Lower lobe of right lung (tissue), 2 donors: ENCODE results near the gene SULT1B1. TPM values are rescaled to one million over a fixed set of nuclear protein-coding genes. Genes with fewer than 3 reads are reported as not detected.

ENCODE experiments used
- ATAC-seq, 2 donors: fragments of 200-7000 bp; cut with Tn5 transposase; one replicate each; pipeline ENCODE4 v1.9.1; 2020 to 2022; ENCODE audit warnings: mild to moderate bottlenecking in 2 of 2, moderate library complexity in 2 of 2
- DNase-seq: peaks from one replicate; pipeline ENCODE4 v3.0.0-alpha.2; 2020
- H3K27ac ChIP-seq: fragments of 200-600 bp; one replicate; pipeline ENCODE4 v1.8.0; 2022
- H3K27me3 ChIP-seq: fragments of 200-600 bp; one replicate; pipeline ENCODE4 v1.8.0; 2022; ENCODE audit warnings: low read depth
- H3K36me3 ChIP-seq: fragments of 200-600 bp; one replicate; pipeline ENCODE4 v1.8.0; 2022; ENCODE audit warnings: mild to moderate bottlenecking
- H3K4me1 ChIP-seq: fragments of 200-600 bp; one replicate; pipeline ENCODE4 v1.8.0; 2022
- H3K4me3 ChIP-seq: fragments of 200-600 bp; one replicate; pipeline ENCODE4 v1.8.0; 2022; ENCODE audit warnings: mild to moderate bottlenecking
- H3K9me3 ChIP-seq: fragments of 200-600 bp; one replicate; pipeline ENCODE4 v1.8.0; 2022
- intact Hi-C: fragments of 100-400 bp; cut with DNase I; formaldehyde crosslinking; loops from one replicate; pipeline ENCODE4 v1.11.0; 2022
- total RNA-seq: library from RNA; stranded (reverse); fragmentation: NEBNext Ultra II Directional; extraction: Animal tissue kit (Norgen Biotek cat#: 25700); gene quantifications from one replicate; pipeline ENCODE4 v1.2.1, GENCODE V29; 2021
- TF ChIP-seq, protein P1 (sequence below): fragments of 200-600 bp; IDR thresholded peaks from one replicate; pipeline ENCODE4 v1.8.0; 2022; ENCODE audit warnings: antibody characterized with exemption, mild to moderate bottlenecking
- donor health status: DM: no; HTN: yes; CAD: no; lungs with severe emphysema.

The SULT1B1 gene
- total RNA-seq, 1 donor from 2014 or later: 10.9 TPM

DNA sequence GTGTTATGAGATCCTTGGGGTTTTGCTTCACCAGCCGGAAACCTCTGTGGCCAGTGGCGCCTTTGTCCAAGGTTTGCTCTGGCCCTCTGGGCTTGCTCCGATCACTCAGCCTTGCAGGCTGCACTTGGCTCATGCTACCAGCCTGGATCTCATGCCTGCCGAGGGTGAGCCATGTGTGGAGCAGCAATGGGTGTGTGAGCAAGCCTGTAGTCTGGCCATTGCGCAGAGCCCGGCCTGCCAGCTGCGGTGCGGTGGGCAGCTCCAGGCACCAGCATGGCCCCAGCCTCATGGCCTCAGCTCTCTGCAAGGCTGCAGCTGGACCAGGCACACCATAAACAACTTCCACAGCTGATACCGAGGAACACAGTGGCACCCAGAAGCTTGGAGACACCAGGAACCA, 17.8 kb downstream of the SULT1B1 start:
- ATAC-seq (peak in 1 of 2 donors; percentile 19), DNase-seq (no peak)
- no peaks in the 10 kb centered on the region for H3K36me3 ChIP-seq
- TF ChIP-seq, protein P1, sequence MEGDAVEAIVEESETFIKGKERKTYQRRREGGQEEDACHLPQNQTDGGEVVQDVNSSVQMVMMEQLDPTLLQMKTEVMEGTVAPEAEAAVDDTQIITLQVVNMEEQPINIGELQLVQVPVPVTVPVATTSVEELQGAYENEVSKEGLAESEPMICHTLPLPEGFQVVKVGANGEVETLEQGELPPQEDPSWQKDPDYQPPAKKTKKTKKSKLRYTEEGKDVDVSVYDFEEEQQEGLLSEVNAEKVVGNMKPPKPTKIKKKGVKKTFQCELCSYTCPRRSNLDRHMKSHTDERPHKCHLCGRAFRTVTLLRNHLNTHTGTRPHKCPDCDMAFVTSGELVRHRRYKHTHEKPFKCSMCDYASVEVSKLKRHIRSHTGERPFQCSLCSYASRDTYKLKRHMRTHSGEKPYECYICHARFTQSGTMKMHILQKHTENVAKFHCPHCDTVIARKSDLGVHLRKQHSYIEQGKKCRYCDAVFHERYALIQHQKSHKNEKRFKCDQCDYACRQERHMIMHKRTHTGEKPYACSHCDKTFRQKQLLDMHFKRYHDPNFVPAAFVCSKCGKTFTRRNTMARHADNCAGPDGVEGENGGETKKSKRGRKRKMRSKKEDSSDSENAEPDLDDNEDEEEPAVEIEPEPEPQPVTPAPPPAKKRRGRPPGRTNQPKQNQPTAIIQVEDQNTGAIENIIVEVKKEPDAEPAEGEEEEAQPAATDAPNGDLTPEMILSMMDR: no peak
- no peaks in the 10 kb centered on the region for H3K27me3 ChIP-seq
- H3K27ac ChIP-seq: no peak overlapping the region
- no peaks in the 10 kb centered on the region for H3K4me1 ChIP-seq
- H3K4me3 ChIP-seq: no peak overlapping the region
- H3K9me3 ChIP-seq: peaks cover 5% of the 10 kb centered on the region
- intact Hi-C loops: no loop called here

- no peak overlapping the region for H3K27ac ChIP-seq
- no peak for DNase-seq
- intact Hi-C loops: no loop called here
These were observed 21.5 kb downstream of the SULT1B1 start for GRCh38 chr4:69738872-69739271.

GRCh38 chr4:69735119-69735518, 25.3 kb downstream of the SULT1B1 start:
- no peak for DNase-seq
- H3K4me1 ChIP-seq: no peaks in the 10 kb centered on the region
- TF ChIP-seq, protein P1: no peak
- H3K27me3 ChIP-seq: no peaks in the 10 kb centered on the region
- no peak overlapping the region for H3K4me3 ChIP-seq
- H3K27ac ChIP-seq: no peak overlapping the region
- no peaks in the 10 kb centered on the region for H3K36me3 ChIP-seq
- no peak for ATAC-seq
- H3K9me3 ChIP-seq: no peaks in the 10 kb centered on the region
- intact Hi-C loops: no loop called here

More at GRCh38 chr4:69738872-69739271, 21.5 kb downstream of the SULT1B1 start:
- H3K27me3 ChIP-seq: no peaks in the 10 kb centered on the region
- no peak for ATAC-seq
- H3K9me3 ChIP-seq: no peaks in the 10 kb centered on the region
- TF ChIP-seq, protein P1: no peak
- no peaks in the 10 kb centered on the region for H3K36me3 ChIP-seq
- H3K4me1 ChIP-seq: no peaks in the 10 kb centered on the region
- H3K4me3 ChIP-seq: no peak overlapping the region

- intact Hi-C loops: no loop called here
- DNase-seq: no peak
- H3K4me1 ChIP-seq: no peaks in the 10 kb centered on the region
These were observed 28.6 kb downstream of the SULT1B1 start for GRCh38 chr4:69731847-69732246.

GRCh38 chr4:69731241-69731640, 29.2 kb downstream of the SULT1B1 start:
- no peaks in the 10 kb centered on the region for H3K36me3 ChIP-seq
- H3K27me3 ChIP-seq: no peaks in the 10 kb centered on the region
- no peaks in the 10 kb centered on the region for H3K9me3 ChIP-seq
- intact Hi-C loops: no loop called here
- no peak overlapping the region for H3K27ac ChIP-seq
- TF ChIP-seq, protein P1: no peak
- ATAC-seq: no peak
- no peak for DNase-seq
- H3K4me3 ChIP-seq: no peak overlapping the region
- H3K4me1 ChIP-seq: no peaks in the 10 kb centered on the region

More at GRCh38 chr4:69731847-69732246, 28.6 kb downstream of the SULT1B1 start:
- H3K36me3 ChIP-seq: no peaks in the 10 kb centered on the region
- H3K9me3 ChIP-seq: no peaks in the 10 kb centered on the region
- TF ChIP-seq, protein P1: no peak
- no peaks in the 10 kb centered on the region for H3K27me3 ChIP-seq
- H3K4me3 ChIP-seq: no peak overlapping the region
- no peak for ATAC-seq
- H3K27ac ChIP-seq: no peak overlapping the region

- Histone ChIP-seq H3K27me3 (no peaks in the 10 kb centered on the region), H3K4me3 (no peak overlapping the region), H3K36me3 (no peaks in the 10 kb centered on the region), H3K9me3 (no peaks in the 10 kb centered on the region), H3K4me1 (no peaks in the 10 kb centered on the region), H3K27ac (no peak overlapping the region)
- ATAC-seq: no peak
- intact Hi-C loops: no loop called here
- TF ChIP-seq, protein P1: no peak
- no peak for DNase-seq
These were observed 30.4 kb downstream of the SULT1B1 start for GRCh38 chr4:69730002-69730401.
